SK-N-MC (cell line): Measurements from ENCODE around the gene PRR5L.
"Not testable (repeated sequence)": the region's sequence is repeated elsewhere in the genome, so short reads cannot be mapped to it uniquely, and the experiment has no call there.

Source experiments
- DNase-seq: peaks from one replicate; pipeline ENCODE4 v3.0.0-alpha.2; 2011; ENCODE audit warnings: low read depth, low spot score
- H3K27ac ChIP-seq: fragments of 200-600 bp; sonication (generic); 2 replicates; pipeline ENCODE4 v1.5.1; 2016; ENCODE audit warnings: mixed run types
- H3K36me3 ChIP-seq: fragments of 200-600 bp; sonication (generic); 2 replicates; pipeline ENCODE4 v1.6.1; 2017; ENCODE audit warnings: antibody characterized with exemption, low read length, mixed read lengths; ENCODE audit not compliant: insufficient read depth
- H3K4me3 ChIP-seq: fragments of 200-600 bp; sonication (generic); 2 replicates; pipeline ENCODE4 v1.5.1; 2016
- H3K9ac ChIP-seq: fragments of 200-600 bp; sonication (generic); 2 replicates; pipeline ENCODE4 v1.8.0; 2017; ENCODE audit warnings: mixed run types, mixed read lengths; ENCODE audit not compliant: insufficient read length
- H3K9me3 ChIP-seq: fragments of 200-600 bp; sonication (generic); 2 replicates; pipeline ENCODE4 v1.6.1; 2017; ENCODE audit warnings: low read depth, mild to moderate bottlenecking, antibody characterized with exemption, low read length, moderate library complexity, mixed read lengths
- EZH2 ChIP-seq: fragments of 200-600 bp; sonication (generic); IDR thresholded peaks from one replicate; pipeline ENCODE4 v1.6.1; 2017; ENCODE audit warnings: antibody characterized with exemption
- FOXP2 ChIP-seq: optimal IDR thresholded peaks from 2 replicates; pipeline ENCODE3; 2011; ENCODE audit warnings: mild to moderate bottlenecking, moderate library complexity; ENCODE audit not compliant: insufficient read depth; ENCODE audit errors: extremely low read length, control extremely low read depth
- POLR2AphosphoS5 ChIP-seq: IDR thresholded peaks from 2 replicates; pipeline ENCODE4 v1.6.1; 2012; ENCODE audit warnings: mild to moderate bottlenecking, low read depth, low read length, borderline replicate concordance

Gene PRR5L

GRCh38 chr11:36508743-36509142 lies 212.7 kb downstream of the PRR5L start:
- peaks cover 3% of the 10 kb centered on the region; the same call in 1 of the 2 replicates for H3K36me3 ChIP-seq
- no peak for TF ChIP-seq POLR2AphosphoS5
- TF ChIP-seq EZH2 = no peak
- TF ChIP-seq FOXP2 = no peak
- H3K9ac ChIP-seq = peak overlapping the region; percentile 87
- H3K9me3 ChIP-seq = 0 out of 2 replicates have a peak, but pooled peaks cover 3% of the 10 kb centered on the region
- peak overlapping the region; percentile 96 for H3K4me3 ChIP-seq
- DNase-seq = no peak
- no peak overlapping the region for H3K27ac ChIP-seq

- Histone ChIP-seq H3K36me3 (peaks cover under 1% of the 10 kb centered on the region; the same call in 1 of the 2 replicates), H3K9me3 (0 out of 2 replicates have a peak, but pooled peaks cover 3% of the 10 kb centered on the region), H3K4me3 (peak overlapping the region; percentile 96), H3K27ac (no peak overlapping the region), H3K9ac (peak overlapping the region; percentile 87)
- DNase-seq = no peak
- no peak for TF ChIP-seq POLR2AphosphoS5
- no peak for TF ChIP-seq FOXP2
- TF ChIP-seq EZH2 = no peak
These were observed 213.1 kb downstream of the PRR5L start for GRCh38 chr11:36509201-36509639.

- no peak within 1 kb of the TSS for H3K27ac ChIP-seq
- DNase-seq = no peak
These were observed 213.9 kb downstream of the PRR5L start, which contains the start of gene TRAF6 for GRCh38 chr11:36509694-36510593. Gene TRAF6, minus strand, starts transcription at chr11:36510272. Its CDS starts 8,757 bp downstream, at chr11:36501515.

GRCh38 chr11:36510594-36510942 lies 214.5 kb downstream of the PRR5L start:
- Histone ChIP-seq H3K9ac (peak overlapping the region; percentile 87), H3K27ac (no peak overlapping the region), H3K4me3 (peak overlapping the region; percentile 96), H3K9me3 (0 out of 2 replicates have a peak, but pooled peaks cover 3% of the 10 kb centered on the region), H3K36me3 (no peaks in the 10 kb centered on the region; the same call in 1 of the 2 replicates)
- no peak for DNase-seq
- TF ChIP-seq POLR2AphosphoS5 = no peak
- no peak for TF ChIP-seq EZH2
- no peak for TF ChIP-seq FOXP2

More at GRCh38 chr11:36509694-36510593, 213.9 kb downstream of the PRR5L start, which contains the start of gene TRAF6:
- no peaks in the 10 kb centered on the region; the same call in 1 of the 2 replicates for H3K36me3 ChIP-seq
- 0 out of 2 replicates have a peak, but pooled peaks cover 3% of the 10 kb centered on the region for H3K9me3 ChIP-seq
- peak within 1 kb of the TSS; percentile 96 for H3K4me3 ChIP-seq
- TF ChIP-seq EZH2 (no peak), FOXP2 (peak; percentile 51), POLR2AphosphoS5 (peak; percentile 91)
- H3K9ac ChIP-seq = peak within 1 kb of the TSS; percentile 87

GRCh38 chr11:36511062-36511461 lies 215.0 kb downstream of the PRR5L start:
- not testable (repeated sequence) for H3K9me3 ChIP-seq, H3K9ac ChIP-seq, DNase-seq, H3K4me3 ChIP-seq, H3K36me3 ChIP-seq, H3K27ac ChIP-seq

- no peaks in the 10 kb centered on the region for H3K36me3 ChIP-seq
- no peak overlapping the region for H3K27ac ChIP-seq
- no peak overlapping the region for H3K4me3 ChIP-seq
- 0 out of 2 replicates have a peak, but pooled peaks cover 3% of the 10 kb centered on the region for H3K9me3 ChIP-seq
- no peak for TF ChIP-seq EZH2
- no peak for TF ChIP-seq POLR2AphosphoS5
- no peak for TF ChIP-seq FOXP2
- no peak overlapping the region for H3K9ac ChIP-seq
- no peak for DNase-seq
These were observed 215.9 kb downstream of the PRR5L start for GRCh38 chr11:36512016-36512415.

GRCh38 chr11:36513965-36514364 lies 217.9 kb downstream of the PRR5L start:
- H3K9me3 ChIP-seq = 0 out of 2 replicates have a peak, but pooled peaks cover 3% of the 10 kb centered on the region
- no peak overlapping the region for H3K4me3 ChIP-seq
- no peak overlapping the region for H3K27ac ChIP-seq
- TF ChIP-seq EZH2 = no peak
- no peak for TF ChIP-seq POLR2AphosphoS5
- no peak for TF ChIP-seq FOXP2
- no peak for DNase-seq
- no peak overlapping the region for H3K9ac ChIP-seq
- no peaks in the 10 kb centered on the region for H3K36me3 ChIP-seq
